GM12873 (cell line): ENCODE data around the gene NPM3.

Experiments
- TF ChIP-seq, protein P1 (sequence below): IDR thresholded peaks from 2 replicates; pipeline ENCODE4 v1.5.1; 2012; ENCODE audit warnings: low read depth, mild to moderate bottlenecking, moderate library complexity, low read length, control low read depth; ENCODE audit not compliant: insufficient read depth; ENCODE audit errors: missing control alignments

The NPM3 gene

DNA sequence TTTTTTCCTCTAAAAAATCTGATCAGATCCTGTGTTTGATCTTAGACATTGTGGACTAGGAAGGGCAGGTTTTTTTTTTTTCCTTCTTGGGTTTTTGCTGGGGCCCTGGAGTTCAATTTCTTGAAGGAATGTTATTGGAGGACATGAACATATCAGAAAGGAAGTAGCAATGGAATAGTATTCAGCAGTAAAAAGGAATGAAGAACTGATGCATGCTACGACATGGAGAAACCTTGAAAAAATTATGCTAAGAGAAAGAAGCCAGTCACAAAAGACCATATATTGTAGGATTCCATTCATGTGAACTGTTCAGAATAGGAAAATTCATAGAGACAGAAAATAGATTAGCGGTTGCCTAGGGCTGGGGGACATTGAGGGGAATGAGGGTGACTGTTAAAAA, 41.3 kb downstream of the NPM3 start:
- TF ChIP-seq, protein P1, sequence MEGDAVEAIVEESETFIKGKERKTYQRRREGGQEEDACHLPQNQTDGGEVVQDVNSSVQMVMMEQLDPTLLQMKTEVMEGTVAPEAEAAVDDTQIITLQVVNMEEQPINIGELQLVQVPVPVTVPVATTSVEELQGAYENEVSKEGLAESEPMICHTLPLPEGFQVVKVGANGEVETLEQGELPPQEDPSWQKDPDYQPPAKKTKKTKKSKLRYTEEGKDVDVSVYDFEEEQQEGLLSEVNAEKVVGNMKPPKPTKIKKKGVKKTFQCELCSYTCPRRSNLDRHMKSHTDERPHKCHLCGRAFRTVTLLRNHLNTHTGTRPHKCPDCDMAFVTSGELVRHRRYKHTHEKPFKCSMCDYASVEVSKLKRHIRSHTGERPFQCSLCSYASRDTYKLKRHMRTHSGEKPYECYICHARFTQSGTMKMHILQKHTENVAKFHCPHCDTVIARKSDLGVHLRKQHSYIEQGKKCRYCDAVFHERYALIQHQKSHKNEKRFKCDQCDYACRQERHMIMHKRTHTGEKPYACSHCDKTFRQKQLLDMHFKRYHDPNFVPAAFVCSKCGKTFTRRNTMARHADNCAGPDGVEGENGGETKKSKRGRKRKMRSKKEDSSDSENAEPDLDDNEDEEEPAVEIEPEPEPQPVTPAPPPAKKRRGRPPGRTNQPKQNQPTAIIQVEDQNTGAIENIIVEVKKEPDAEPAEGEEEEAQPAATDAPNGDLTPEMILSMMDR = no peak

- TF ChIP-seq, protein P1 = no peak
These were observed 46.6 kb downstream of the NPM3 start for GRCh38 chr10:101736666-101737065.

GRCh38 chr10:101732096-101732495, 51.1 kb downstream of the NPM3 start:
- TF ChIP-seq, protein P1 = no peak
